Type B pancreatic cell (in vitro differentiated cells): ENCODE data around the gene PIAS1. TPM values are rescaled to one million over a fixed set of nuclear protein-coding genes. Genes with fewer than 3 reads are reported as not detected.

ENCODE experiments used
- DNase-seq: peaks from one replicate; pipeline ENCODE4 v3.0.0; 2021; ENCODE audit warnings: mixed read lengths; ENCODE audit not compliant: unreplicated experiment; ENCODE audit errors: extremely low spot score
- H3K27ac Mint-ChIP-seq: 2 replicates; pipeline ENCODE4 v1.8.0; 2021; ENCODE audit warnings: mild to moderate bottlenecking, mixed read lengths
- H3K27me3 Mint-ChIP-seq: 2 replicates; pipeline ENCODE4 v1.8.0; 2021; ENCODE audit warnings: mixed read lengths
- H3K36me3 Mint-ChIP-seq: 2 replicates; pipeline ENCODE4 v1.8.0; 2021; ENCODE audit warnings: mixed read lengths
- H3K4me1 Mint-ChIP-seq: one replicate; pipeline ENCODE4 v1.8.0; 2021; ENCODE audit warnings: mixed read lengths; ENCODE audit not compliant: unreplicated experiment
- H3K4me3 Mint-ChIP-seq: 2 replicates; pipeline ENCODE4 v1.8.0; 2021; ENCODE audit warnings: mild to moderate bottlenecking, mixed read lengths
- H3K9me3 Mint-ChIP-seq: 2 replicates; pipeline ENCODE4 v1.8.0; 2021; ENCODE audit warnings: mixed read lengths
- CTCF ChIP-seq: fragments of 200-600 bp; sonication (generic); conservative IDR thresholded peaks from 2 replicates; pipeline ENCODE4 v1.5.0; 2021; ENCODE audit warnings: antibody characterized with exemption, mild to moderate bottlenecking
- total RNA-seq: library from RNA; stranded (reverse); gene quantifications from 2 replicates; pipeline ENCODE4 v1.2.1, GENCODE V29; 2021; ENCODE audit warnings: low replicate concordance

PIAS1 gene
- total RNA-seq, 1 donor from 2014 or later = 56.2 TPM

- no peak overlapping the region for H3K27ac Mint-ChIP-seq
- H3K4me1 Mint-ChIP-seq = peaks cover 42% of the 10 kb centered on the region
Measured at GRCh38 chr15:68081869-68082505, 27.9 kb downstream of the PIAS1 start.

GRCh38 chr15:68082735-68083134 lies 28.6 kb downstream of the PIAS1 start:
- no peaks in the 10 kb centered on the region for H3K27me3 Mint-ChIP-seq
- H3K36me3 Mint-ChIP-seq = peaks cover 4% of the 10 kb centered on the region
- no peak overlapping the region for H3K27ac Mint-ChIP-seq
- H3K4me3 Mint-ChIP-seq = no peak overlapping the region
- H3K4me1 Mint-ChIP-seq = peaks cover 35% of the 10 kb centered on the region
- DNase-seq = no peak
- H3K9me3 Mint-ChIP-seq = no peaks in the 10 kb centered on the region
- TF ChIP-seq CTCF = no peak

More at GRCh38 chr15:68081869-68082505, 27.9 kb downstream of the PIAS1 start:
- H3K27me3 Mint-ChIP-seq = no peaks in the 10 kb centered on the region
- no peak for TF ChIP-seq CTCF
- no peak for DNase-seq
- no peak overlapping the region for H3K4me3 Mint-ChIP-seq
- H3K36me3 Mint-ChIP-seq = peaks cover 4% of the 10 kb centered on the region
- H3K9me3 Mint-ChIP-seq = no peaks in the 10 kb centered on the region

- Mint-ChIP-seq H3K27me3 (no peaks in the 10 kb centered on the region), H3K36me3 (peaks cover 4% of the 10 kb centered on the region), H3K27ac (no peak overlapping the region), H3K4me1 (peaks cover 29% of the 10 kb centered on the region), H3K9me3 (no peaks in the 10 kb centered on the region), H3K4me3 (no peak overlapping the region)
- DNase-seq = no peak
- TF ChIP-seq CTCF = no peak
Measured at GRCh38 chr15:68083463-68083862, 29.3 kb downstream of the PIAS1 start.

- Mint-ChIP-seq H3K27me3 (no peaks in the 10 kb centered on the region), H3K36me3 (peaks cover 4% of the 10 kb centered on the region), H3K9me3 (no peaks in the 10 kb centered on the region), H3K4me3 (no peak overlapping the region), H3K27ac (no peak overlapping the region), H3K4me1 (peaks cover 28% of the 10 kb centered on the region)
- TF ChIP-seq CTCF = no peak
- no peak for DNase-seq
Measured at GRCh38 chr15:68085052-68085451, 30.9 kb downstream of the PIAS1 start.

GRCh38 chr15:68091743-68092142 lies 37.6 kb downstream of the PIAS1 start:
- no peaks in the 10 kb centered on the region for H3K27me3 Mint-ChIP-seq
- no peak overlapping the region for H3K4me3 Mint-ChIP-seq
- H3K9me3 Mint-ChIP-seq = peaks cover 13% of the 10 kb centered on the region
- no peak for DNase-seq
- peaks cover 37% of the 10 kb centered on the region for H3K36me3 Mint-ChIP-seq
- no peak overlapping the region for H3K27ac Mint-ChIP-seq
- no peak for TF ChIP-seq CTCF
- peaks cover 5% of the 10 kb centered on the region for H3K4me1 Mint-ChIP-seq
